ENCODE results near the gene RNF144A. TPM values are rescaled to one million over a fixed set of nuclear protein-coding genes. Genes with fewer than 3 reads are reported as not detected.
A peak's percentile ranks its signal among the peaks of the same experiment; 100 is the strongest.

The RNF144A gene
- total and polyA plus RNA-seq, 10 donors = 3.8 to 86.6 (median 50.9) TPM

DNA sequence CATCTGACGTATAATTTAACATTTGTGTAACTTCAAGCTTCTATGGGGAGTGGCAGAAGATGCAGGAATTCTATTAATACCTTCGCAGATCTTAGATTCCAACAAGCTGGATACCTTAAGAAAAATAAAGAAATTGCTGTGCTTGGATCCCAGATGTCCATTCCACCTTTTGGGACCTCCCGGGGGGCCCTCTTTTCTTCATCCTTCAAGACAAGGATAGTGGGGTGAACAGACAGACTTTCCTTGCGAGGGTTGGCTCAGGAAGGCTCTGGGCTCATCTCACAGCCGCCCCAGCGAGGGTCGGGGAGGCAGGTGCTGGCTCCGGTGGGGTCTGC, 509 bp upstream of the RNF144A start:
- peak overlapping the region in 6 of 8 donors; percentile 29 to 94 (median 87) for H3K27ac ChIP-seq
- peak overlapping the region in 6 of 8 donors; percentile 17 to 77 (median 66) for H3K4me3 ChIP-seq
- peaks cover 0 to 8% (median 0%) of the 10 kb centered on the region in 7 donors for H3K27me3 ChIP-seq (replicated peaks in 1 of 7)
- H3K9me3 ChIP-seq = no peaks in the 10 kb centered on the region
- H3K36me3 ChIP-seq = peaks cover 0 to 24% (median 0%) of the 10 kb centered on the region in 6 donors
- 48 to 91% (median 64%) methylated on average over 4 to 8 of the region's 8 CpGs for WGBS, 5 donors
- no peak for DNase-seq
- peaks cover 22 to 91% (median 57%) of the 10 kb centered on the region in 6 donors for H3K4me1 ChIP-seq
- intact Hi-C loops (cut with DNase I; ENCODE audit: low total_unique reads) = no loop called here
- TF ChIP-seq, protein P1, sequence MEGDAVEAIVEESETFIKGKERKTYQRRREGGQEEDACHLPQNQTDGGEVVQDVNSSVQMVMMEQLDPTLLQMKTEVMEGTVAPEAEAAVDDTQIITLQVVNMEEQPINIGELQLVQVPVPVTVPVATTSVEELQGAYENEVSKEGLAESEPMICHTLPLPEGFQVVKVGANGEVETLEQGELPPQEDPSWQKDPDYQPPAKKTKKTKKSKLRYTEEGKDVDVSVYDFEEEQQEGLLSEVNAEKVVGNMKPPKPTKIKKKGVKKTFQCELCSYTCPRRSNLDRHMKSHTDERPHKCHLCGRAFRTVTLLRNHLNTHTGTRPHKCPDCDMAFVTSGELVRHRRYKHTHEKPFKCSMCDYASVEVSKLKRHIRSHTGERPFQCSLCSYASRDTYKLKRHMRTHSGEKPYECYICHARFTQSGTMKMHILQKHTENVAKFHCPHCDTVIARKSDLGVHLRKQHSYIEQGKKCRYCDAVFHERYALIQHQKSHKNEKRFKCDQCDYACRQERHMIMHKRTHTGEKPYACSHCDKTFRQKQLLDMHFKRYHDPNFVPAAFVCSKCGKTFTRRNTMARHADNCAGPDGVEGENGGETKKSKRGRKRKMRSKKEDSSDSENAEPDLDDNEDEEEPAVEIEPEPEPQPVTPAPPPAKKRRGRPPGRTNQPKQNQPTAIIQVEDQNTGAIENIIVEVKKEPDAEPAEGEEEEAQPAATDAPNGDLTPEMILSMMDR (IDR thresholded peaks at IDR 0.05 in 8 of 11, conservative IDR thresholded peaks at IDR 0.05 in 3 of 11) = no peak
- peak in 1 of 3 donors; percentile 5 for TF ChIP-seq POLR2A (IDR thresholded peaks at IDR 0.05)

DNA sequence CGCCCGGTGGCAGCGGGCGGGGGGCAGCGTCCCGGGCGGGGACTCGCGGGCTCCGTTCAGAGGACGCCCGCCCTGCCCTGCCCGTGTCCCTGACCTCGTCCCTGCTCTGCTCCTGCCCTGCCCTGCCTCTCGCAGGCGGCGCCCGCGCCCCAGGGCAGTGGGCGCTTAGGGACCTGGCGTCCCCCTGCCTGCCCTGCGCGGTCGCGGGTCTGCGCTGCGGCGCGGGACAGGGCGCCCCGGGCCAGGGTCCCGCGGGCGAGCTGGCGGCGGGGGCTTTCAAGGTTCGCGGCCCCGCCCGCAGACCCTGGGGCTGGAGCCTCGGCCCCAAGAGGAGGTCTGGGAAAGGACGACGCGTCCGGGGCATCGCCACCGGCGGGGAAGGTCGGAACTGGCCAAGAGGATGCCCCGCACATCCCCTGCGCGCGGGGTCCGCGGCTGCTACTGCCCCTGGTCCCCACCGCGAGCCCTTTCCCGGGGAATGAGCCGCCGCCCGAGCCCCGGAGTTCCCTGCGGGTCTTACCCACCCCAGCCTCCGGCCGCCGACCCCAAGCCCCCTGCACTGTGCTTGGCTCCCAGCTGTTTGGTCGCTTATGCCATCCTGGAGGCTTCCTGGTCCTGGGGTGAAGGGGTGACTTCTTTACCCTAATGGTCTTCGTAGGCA, 679 bp downstream of the RNF144A start:
- Histone ChIP-seq H3K27ac (peak overlapping the region; percentile 63 to 94 (median 87)), H3K36me3 (peaks cover 0 to 20% (median 0%) of the 10 kb centered on the region in 6 donors), H3K9me3 (no peaks in the 10 kb centered on the region), H3K4me1 (peaks cover 23 to 91% (median 64%) of the 10 kb centered on the region in 6 donors), H3K4me3 (peak overlapping the region; percentile 61 to 77 (median 69)), H3K27me3 (replicated peaks in 1 of 7) (peaks cover 0 to 8% (median 0%) of the 10 kb centered on the region in 7 donors)
- WGBS, 5 donors = 1 to 23% (median 1%) methylated on average over 5 to 68 of the region's 68 CpGs
- intact Hi-C loops (cut with DNase I; ENCODE audit: low total_unique reads) = no loop called here
- peak; percentile 91 for DNase-seq
- TF ChIP-seq POLR2AphosphoS5 (IDR thresholded peaks at IDR 0.05) (peak in 2 of 3 donors; percentile 77 to 78), POLR2A (IDR thresholded peaks at IDR 0.05) (no peak)
- TF ChIP-seq, protein P1 (IDR thresholded peaks at IDR 0.05 in 8 of 11, conservative IDR thresholded peaks at IDR 0.05 in 3 of 11) = peak in 1 of 11 experiments; percentile 3

DNA sequence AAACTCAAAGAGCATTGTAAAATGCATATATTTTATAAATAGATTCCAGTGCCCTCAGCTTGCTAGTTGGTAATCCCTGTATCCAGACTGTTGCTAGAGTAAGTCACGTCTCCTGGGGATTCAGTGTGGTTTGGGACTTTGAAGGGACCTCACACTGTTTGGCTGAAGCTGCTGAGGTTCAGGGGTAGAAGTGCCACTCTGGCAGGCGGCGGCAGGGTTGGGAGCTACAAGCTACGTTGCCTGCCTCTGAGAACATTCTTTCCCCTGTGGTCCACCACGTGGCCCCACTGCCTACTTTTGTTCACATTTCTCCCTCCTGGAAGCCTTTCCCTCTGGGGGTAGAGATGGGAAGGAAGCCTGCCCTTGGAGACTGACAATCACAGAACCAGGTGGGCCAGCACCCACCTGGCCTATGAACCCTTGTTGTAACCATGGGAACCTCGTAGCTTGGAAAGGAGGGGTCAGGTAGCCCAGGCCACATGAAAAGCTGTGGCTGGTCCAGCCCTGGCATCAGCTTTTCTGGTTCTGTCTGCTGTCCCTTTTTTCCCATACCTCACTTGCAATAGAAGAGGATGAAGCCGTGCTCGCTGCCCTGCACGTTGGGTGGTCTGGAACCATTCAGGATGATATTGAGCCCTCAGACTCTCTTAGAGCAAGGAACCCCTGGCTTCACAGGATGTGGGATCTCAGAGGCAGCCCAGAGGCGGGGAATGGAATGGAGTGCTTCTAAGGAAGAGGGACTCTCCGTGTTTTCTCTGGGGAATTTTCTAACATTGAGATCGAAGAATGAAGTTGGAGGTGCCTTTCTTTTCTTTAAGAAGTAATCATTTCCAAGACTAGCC, 2.9 kb downstream of the RNF144A start:
- DNase-seq = no peak
- peaks cover 24 to 91% (median 76%) of the 10 kb centered on the region in 6 donors for H3K4me1 ChIP-seq
- peak overlapping the region in 2 of 8 donors; percentile 70 to 77 for H3K4me3 ChIP-seq
- H3K27ac ChIP-seq = peak overlapping the region; percentile 9 to 94 (median 73)
- H3K27me3 ChIP-seq (replicated peaks in 1 of 7) = peaks cover 0 to 8% (median 0%) of the 10 kb centered on the region in 7 donors
- peaks cover 0 to 7% (median 0%) of the 10 kb centered on the region in 6 donors for H3K36me3 ChIP-seq
- intact Hi-C loops (cut with DNase I; ENCODE audit: low total_unique reads) = loop anchor here (5.0 kb wide), 1 partner anchor 107 kb away; no protein-coding TSS in a partner anchor
- H3K9me3 ChIP-seq = no peaks in the 10 kb centered on the region
- WGBS, 5 donors = 56 to 73% (median 69%) methylated on average over 12 of the region's 12 CpGs
- no peak for TF ChIP-seq POLR2A (IDR thresholded peaks at IDR 0.05)
- no peak for TF ChIP-seq POLR2AphosphoS5 (IDR thresholded peaks at IDR 0.05)

DNA sequence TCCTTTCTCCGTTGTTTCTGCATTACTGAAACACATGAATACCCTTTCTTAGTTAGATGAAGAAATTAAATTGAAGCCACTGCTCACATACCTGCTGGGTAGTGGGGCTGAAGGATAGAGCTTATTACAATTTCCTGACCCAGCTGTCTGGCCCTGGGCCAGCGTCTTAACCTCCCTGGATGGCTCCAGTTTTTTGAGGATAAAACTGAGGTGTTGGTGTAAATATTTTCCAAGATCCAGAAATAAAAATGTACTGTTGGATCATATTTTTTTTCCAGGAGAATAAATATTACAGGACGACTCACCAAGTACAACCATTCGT, 3.5 kb downstream of the RNF144A start:
- intact Hi-C loops (cut with DNase I; ENCODE audit: low total_unique reads) = loop anchor here (5.0 kb wide), 1 partner anchor 107 kb away; no protein-coding TSS in a partner anchor
- no peak for DNase-seq
- Histone ChIP-seq H3K36me3 (peaks cover 0 to 1% (median 0%) of the 10 kb centered on the region in 6 donors), H3K27ac (peak overlapping the region in 7 of 8 donors; percentile 41 to 94 (median 75)), H3K4me1 (peaks cover 29 to 91% (median 79%) of the 10 kb centered on the region in 6 donors), H3K9me3 (no peaks in the 10 kb centered on the region), H3K27me3 (replicated peaks in 1 of 7) (peaks cover 0 to 8% (median 0%) of the 10 kb centered on the region in 7 donors), H3K4me3 (no peak overlapping the region)
- TF ChIP-seq, protein P1 (IDR thresholded peaks at IDR 0.05 in 8 of 11, conservative IDR thresholded peaks at IDR 0.05 in 3 of 11) = no peak
- TF ChIP-seq POLR2AphosphoS5 (IDR thresholded peaks at IDR 0.05) (no peak), POLR2A (IDR thresholded peaks at IDR 0.05) (no peak)
- WGBS, 5 donors = 60 to 81% (median 70%) methylated on average over 4 of the region's 4 CpGs
